OCI-LY1 (cell line): ENCODE data around the gene TTC38.

ENCODE experiments used
- H2AFZ ChIP-seq: fragments of 200-600 bp; sonication (generic), shearing (Covaris generic); 2 replicates; pipeline ENCODE4 v1.6.0; 2014; ENCODE audit warnings: antibody characterized with exemption, mild to moderate bottlenecking, low read length
- H3F3A ChIP-seq: fragments of 200-600 bp; sonication (generic), shearing (Covaris generic); 2 replicates; pipeline ENCODE4 v1.6.0; 2014; ENCODE audit warnings: mild to moderate bottlenecking, antibody characterized with exemption, low read length, moderate library complexity; ENCODE audit not compliant: insufficient read depth
- H3K27ac ChIP-seq: fragments of 200-600 bp; sonication (generic); 2 replicates; pipeline ENCODE4 v1.5.1; 2014; ENCODE audit warnings: low read length, mixed run types, mild to moderate bottlenecking, low read depth; ENCODE audit not compliant: poor library complexity, severe bottlenecking
- H3K27me3 ChIP-seq: fragments of 200-600 bp; sonication (generic); 2 replicates; pipeline ENCODE4 v1.6.0; 2014; ENCODE audit warnings: antibody characterized with exemption, mild to moderate bottlenecking, low read length, moderate library complexity; ENCODE audit not compliant: insufficient read depth
- H3K36me3 ChIP-seq: fragments of 200-600 bp; sonication (generic); 2 replicates; pipeline ENCODE4 v1.6.1; 2014; ENCODE audit warnings: mild to moderate bottlenecking, antibody characterized with exemption, low read length, moderate library complexity, mixed read lengths; ENCODE audit not compliant: insufficient read depth
- H3K4me1 ChIP-seq: fragments of 200-600 bp; sonication (generic); 2 replicates; pipeline ENCODE4 v1.5.1; 2014; ENCODE audit warnings: mild to moderate bottlenecking, low read length, moderate library complexity; ENCODE audit not compliant: insufficient read depth, severe bottlenecking
- H3K4me2 ChIP-seq: fragments of 200-600 bp; sonication (generic), shearing (Covaris generic); 2 replicates; pipeline ENCODE4 v1.6.1; 2014; ENCODE audit warnings: low read length
- H3K4me3 ChIP-seq: fragments of 200-600 bp; sonication (generic); 2 replicates; pipeline ENCODE4 v1.5.1; 2014; ENCODE audit warnings: low read length, low read depth, mild to moderate bottlenecking, mixed read lengths; ENCODE audit not compliant: poor library complexity, severe bottlenecking
- H3K79me2 ChIP-seq: fragments of 200-600 bp; shearing (Covaris generic); 2 replicates; pipeline ENCODE4 v1.6.1; 2016; ENCODE audit warnings: mixed run types, low read length, mixed read lengths; ENCODE audit not compliant: insufficient read depth
- H3K9ac ChIP-seq: fragments of 200-600 bp; sonication (generic), shearing (Covaris generic); 2 replicates; pipeline ENCODE4 v1.6.1; 2014; ENCODE audit warnings: mild to moderate bottlenecking, low read length, mixed read lengths
- H3K9me2 ChIP-seq: fragments of 200-600 bp; sonication (generic), shearing (Covaris generic); 2 replicates; pipeline ENCODE4 v1.6.1; 2014; ENCODE audit warnings: low read depth, mild to moderate bottlenecking, low read length, mixed read lengths
- H3K9me3 ChIP-seq: fragments of 200-600 bp; shearing (Covaris generic); 2 replicates; pipeline ENCODE4 v1.6.1; 2014; ENCODE audit warnings: low read length, mixed read lengths
- H4K20me1 ChIP-seq: fragments of 200-600 bp; sonication (generic), shearing (Covaris generic); 2 replicates; pipeline ENCODE4 v1.6.0; 2016; ENCODE audit warnings: mild to moderate bottlenecking, low read length; ENCODE audit not compliant: insufficient read depth
- CTCF ChIP-seq: fragments of 200-600 bp; sonication (generic), shearing (Covaris generic); IDR thresholded peaks from 2 replicates; pipeline ENCODE4 v1.5.1; 2017; ENCODE audit warnings: mild to moderate bottlenecking, antibody characterized with exemption, low read length, moderate library complexity, mixed read lengths
- EZH2 ChIP-seq: fragments of 200-600 bp; sonication (generic), shearing (Covaris generic); IDR thresholded peaks from 2 replicates; pipeline ENCODE4 v1.8.0; 2017; ENCODE audit warnings: borderline replicate concordance, mixed run types, mild to moderate bottlenecking, antibody characterized with exemption, low read length, moderate library complexity, mixed read lengths

The TTC38 gene

GRCh38 chr22:46269564-46269963 is 1.8 kb downstream of the TTC38 start:
- Histone ChIP-seq H3K4me2 (no peak overlapping the region), H2AFZ (no peak overlapping the region), H3K79me2 (no peaks in the 10 kb centered on the region), H3K36me3 (no peaks in the 10 kb centered on the region; the same call in 1 of the 2 replicates), H3K27me3 (peaks cover 7% of the 10 kb centered on the region), H3K27ac (no peak overlapping the region), H3K4me3 (no peak overlapping the region), H3F3A (no peaks in the 10 kb centered on the region), H3K4me1 (peaks cover 6% of the 10 kb centered on the region), H4K20me1 (no peaks in the 10 kb centered on the region), H3K9me3 (0 out of 2 replicates have a peak, but pooled peaks cover 7% of the 10 kb centered on the region), H3K9me2 (no peaks in the 10 kb centered on the region), H3K9ac (no peak overlapping the region)
- TF ChIP-seq EZH2: no peak

- no peaks in the 10 kb centered on the region for H3K9me2 ChIP-seq
- H3K4me1 ChIP-seq: peaks cover 6% of the 10 kb centered on the region
- H4K20me1 ChIP-seq: no peaks in the 10 kb centered on the region
- H3K36me3 ChIP-seq: no peaks in the 10 kb centered on the region
- no peak overlapping the region for H3K27ac ChIP-seq
- no peak overlapping the region for H3K9ac ChIP-seq
- no peaks in the 10 kb centered on the region for H3K9me3 ChIP-seq
- peaks cover 7% of the 10 kb centered on the region for H3K27me3 ChIP-seq
- no peak overlapping the region for H2AFZ ChIP-seq
- H3K4me3 ChIP-seq: no peak overlapping the region
- H3K79me2 ChIP-seq: no peaks in the 10 kb centered on the region
- TF ChIP-seq EZH2 (no peak), CTCF (no peak)
- H3K4me2 ChIP-seq: no peak overlapping the region
- no peaks in the 10 kb centered on the region for H3F3A ChIP-seq
Observed at GRCh38 chr22:46272196-46272595, 4.4 kb downstream of the TTC38 start.

GRCh38 chr22:46272762-46273431 is 5.1 kb downstream of the TTC38 start:
- H3K27ac ChIP-seq: no peak overlapping the region
- H3K9me2 ChIP-seq: no peaks in the 10 kb centered on the region
- no peaks in the 10 kb centered on the region for H3K9me3 ChIP-seq
- no peak overlapping the region for H3K4me2 ChIP-seq
- no peak overlapping the region for H2AFZ ChIP-seq
- H3K4me1 ChIP-seq: peaks cover 6% of the 10 kb centered on the region
- no peak overlapping the region for H3K9ac ChIP-seq
- no peaks in the 10 kb centered on the region for H3K79me2 ChIP-seq
- peaks cover 7% of the 10 kb centered on the region for H3K27me3 ChIP-seq
- no peak overlapping the region for H3K4me3 ChIP-seq
- no peaks in the 10 kb centered on the region for H4K20me1 ChIP-seq
- H3K36me3 ChIP-seq: no peaks in the 10 kb centered on the region
- H3F3A ChIP-seq: no peaks in the 10 kb centered on the region
- TF ChIP-seq CTCF: no peak
